Fibroblast of lung (primary cell): ENCODE data around the gene CELF2. TPM values are rescaled to one million over a fixed set of nuclear protein-coding genes. Genes with fewer than 3 reads are reported as not detected.

ENCODE experiments used
- DNase-seq, 2 donors: peaks; one replicate each; pipeline versions ENCODE4 v3.0.0 to v3.0.0-alpha.2; 2010; ENCODE audit warnings: low read depth in 2 of 2
- H2AFZ ChIP-seq: 2 replicates; pipeline ENCODE4 v1.5.1; 2012; ENCODE audit warnings: low read length, control low read depth, inconsistent platforms
- H3K27ac ChIP-seq: 2 replicates; pipeline ENCODE4 v1.5.1; 2011; ENCODE audit warnings: low read length, control low read depth; ENCODE audit not compliant: insufficient read depth
- H3K27me3 ChIP-seq: 2 replicates; pipeline ENCODE4 v1.5.1; 2011; ENCODE audit warnings: mild to moderate bottlenecking, low read length; ENCODE audit not compliant: control insufficient read depth, insufficient read depth
- H3K36me3 ChIP-seq: 2 replicates; pipeline ENCODE4 v1.5.1; 2011; ENCODE audit warnings: low read length; ENCODE audit not compliant: control insufficient read depth, insufficient read depth
- H3K4me1 ChIP-seq: 2 replicates; pipeline ENCODE4 v1.5.1; 2011; ENCODE audit warnings: low read length; ENCODE audit not compliant: control insufficient read depth, insufficient read depth; ENCODE audit errors: extremely low read depth
- H3K4me2 ChIP-seq: 2 replicates; pipeline ENCODE4 v1.5.1; 2011; ENCODE audit warnings: low read length, control low read depth; ENCODE audit not compliant: insufficient read depth; ENCODE audit errors: extremely low read depth
- H3K4me3 ChIP-seq, 4 experiments: fragments of 200-600 bp in 1 of 4; sonication (generic) in 1 of 4; replicated peaks in 1 of 4; 2 replicates each; pipeline ENCODE4 v1.5.1; 2011 to 2016; ENCODE audit warnings: low read length in 4 of 4, low read depth in 3 of 4, mild to moderate bottlenecking in 3 of 4, control low read depth in 2 of 4, inconsistent platforms in 1 of 4, mixed read lengths in 1 of 4; ENCODE audit not compliant: insufficient read depth in 1 of 4; ENCODE audit errors: control extremely low read depth in 1 of 4
- H3K79me2 ChIP-seq: 2 replicates; pipeline ENCODE4 v1.5.1; 2012; ENCODE audit warnings: mild to moderate bottlenecking, low read length, inconsistent platforms; ENCODE audit not compliant: control insufficient read depth, insufficient read depth
- H3K9ac ChIP-seq: 2 replicates; pipeline ENCODE4 v1.5.1; 2011; ENCODE audit warnings: mild to moderate bottlenecking, low read length, control low read depth; ENCODE audit not compliant: insufficient read depth
- H3K9me3 ChIP-seq: 2 replicates; pipeline ENCODE4 v1.5.1; 2012; ENCODE audit warnings: low read depth, low read length; ENCODE audit not compliant: control insufficient read depth, insufficient read depth
- H4K20me1 ChIP-seq: 2 replicates; pipeline ENCODE4 v1.5.1; 2011; ENCODE audit warnings: low read length; ENCODE audit not compliant: control insufficient read depth, insufficient read depth; ENCODE audit errors: extremely low read depth
- EZH2 ChIP-seq: IDR thresholded peaks from 2 replicates; pipeline ENCODE4 v1.5.1; 2012; ENCODE audit warnings: low read length, control low read depth, mild to moderate bottlenecking; ENCODE audit errors: missing control alignments
- polyA plus RNA-seq, 2 donors: library from polyadenylated mRNA; depleted of rRNA in 1 of 2; stranded (reverse) in 1 of 2; unstranded in 1 of 2; fragments of >200 nt; gene quantifications; 2 replicates each; pipeline ENCODE4 v1.2.1, GENCODE V29; 2011 to 2012; ENCODE audit warnings: missing spikeins in 1 of 2
- total RNA-seq: library from RNA; depleted of rRNA; stranded (reverse); fragments of >200 nt; gene quantifications from 2 replicates; pipeline ENCODE4 v1.2.1, GENCODE V29; 2014
- TF ChIP-seq, protein P1 (sequence below), 2 donors: IDR thresholded peaks in 1 of 2; conservative IDR thresholded peaks in 1 of 2; 1 replicate in 1 of 2; 2 replicates in 1 of 2; pipeline ENCODE4 v1.5.1; 2011 to 2012; ENCODE audit warnings: low read length in 2 of 2, control low read depth in 1 of 2, inconsistent platforms in 1 of 2, low read depth in 1 of 2, mild to moderate bottlenecking in 1 of 2

CELF2 gene
- total and polyA plus RNA-seq, 2 donors (not counting 1 experiment from before 2014, with no cell fraction given) = 16.9 to 25.1 TPM

DNA sequence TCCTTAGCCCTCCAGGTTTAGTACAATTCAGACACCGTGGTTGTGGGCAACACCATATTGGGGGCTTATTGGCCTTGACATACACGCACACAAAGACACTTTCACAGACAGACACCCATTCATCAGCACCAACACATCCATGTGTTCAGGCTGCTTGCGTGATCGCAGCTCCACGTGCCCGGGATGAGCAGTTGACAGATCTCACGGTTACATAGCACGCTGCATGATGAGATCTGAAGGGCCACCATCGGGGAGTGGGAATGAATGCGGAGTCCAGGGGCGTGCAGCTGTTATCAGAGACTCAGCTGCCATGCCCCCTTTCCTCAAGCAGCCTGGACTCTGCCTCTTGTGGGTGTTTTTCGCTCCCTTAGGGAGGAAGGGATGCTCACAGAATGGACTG lies 308.6 kb downstream of the CELF2 start:
- Histone ChIP-seq H3K4me3 (no peak overlapping the region), H3K9me3 (no peaks in the 10 kb centered on the region)

DNA sequence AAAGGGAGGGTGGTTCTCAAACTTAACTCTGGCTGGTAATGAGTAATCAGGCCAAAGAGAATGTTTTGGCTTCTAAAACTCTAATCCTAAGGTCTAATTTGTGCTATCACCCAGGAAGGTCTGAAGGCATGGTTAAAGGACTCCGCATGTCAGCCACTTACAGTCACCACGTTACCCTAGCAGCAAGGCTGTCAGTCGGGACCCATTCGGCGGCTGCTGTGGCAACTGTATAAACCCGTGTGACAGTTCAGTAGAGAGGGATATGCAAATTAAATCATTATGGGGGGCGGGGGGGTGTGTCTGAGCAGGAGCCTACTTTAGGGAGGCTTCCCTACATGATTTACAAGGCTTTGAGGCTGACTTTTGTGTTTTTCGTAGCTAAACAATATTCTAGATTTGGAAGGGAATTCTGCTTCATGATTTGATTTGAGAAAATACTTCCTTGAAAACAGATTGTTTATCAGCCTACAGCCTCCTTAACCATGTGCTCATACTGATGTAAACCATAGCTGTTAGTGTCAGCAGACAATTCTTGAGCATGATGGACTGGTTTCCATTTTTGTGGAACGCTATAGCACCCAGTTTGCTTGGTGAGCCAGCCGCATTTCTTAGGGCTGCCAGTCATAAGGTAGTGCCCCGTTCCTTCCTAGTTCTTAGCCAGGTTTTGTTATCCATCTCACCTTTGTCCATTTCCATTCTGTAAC lies 309.4 kb downstream of the CELF2 start:
- Histone ChIP-seq H3K27ac (no peak overlapping the region), H3K79me2 (no peaks in the 10 kb centered on the region), H3K9ac (no peak overlapping the region), H3K4me1 (peaks cover 3% of the 10 kb centered on the region), H3K4me3 (no peak overlapping the region), H3K4me2 (no peak overlapping the region), H3K27me3 (no peaks in the 10 kb centered on the region), H3K9me3 (no peaks in the 10 kb centered on the region), H4K20me1 (no peaks in the 10 kb centered on the region), H3K36me3 (no peaks in the 10 kb centered on the region), H2AFZ (no peak overlapping the region)
- DNase-seq = no peak
- no peak for TF ChIP-seq EZH2
- TF ChIP-seq, protein P1, sequence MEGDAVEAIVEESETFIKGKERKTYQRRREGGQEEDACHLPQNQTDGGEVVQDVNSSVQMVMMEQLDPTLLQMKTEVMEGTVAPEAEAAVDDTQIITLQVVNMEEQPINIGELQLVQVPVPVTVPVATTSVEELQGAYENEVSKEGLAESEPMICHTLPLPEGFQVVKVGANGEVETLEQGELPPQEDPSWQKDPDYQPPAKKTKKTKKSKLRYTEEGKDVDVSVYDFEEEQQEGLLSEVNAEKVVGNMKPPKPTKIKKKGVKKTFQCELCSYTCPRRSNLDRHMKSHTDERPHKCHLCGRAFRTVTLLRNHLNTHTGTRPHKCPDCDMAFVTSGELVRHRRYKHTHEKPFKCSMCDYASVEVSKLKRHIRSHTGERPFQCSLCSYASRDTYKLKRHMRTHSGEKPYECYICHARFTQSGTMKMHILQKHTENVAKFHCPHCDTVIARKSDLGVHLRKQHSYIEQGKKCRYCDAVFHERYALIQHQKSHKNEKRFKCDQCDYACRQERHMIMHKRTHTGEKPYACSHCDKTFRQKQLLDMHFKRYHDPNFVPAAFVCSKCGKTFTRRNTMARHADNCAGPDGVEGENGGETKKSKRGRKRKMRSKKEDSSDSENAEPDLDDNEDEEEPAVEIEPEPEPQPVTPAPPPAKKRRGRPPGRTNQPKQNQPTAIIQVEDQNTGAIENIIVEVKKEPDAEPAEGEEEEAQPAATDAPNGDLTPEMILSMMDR (conservative IDR thresholded peaks at IDR 0.05 in 1 of 2, IDR thresholded peaks at IDR 0.05 in 1 of 2; ENCODE audit: low read depth in 1 of 2, low read length in 2 of 2) = no peak

More for the DNA sequence above, 308.6 kb downstream of the CELF2 start:
- Histone ChIP-seq H3K27ac (no peak overlapping the region), H3K4me2 (no peak overlapping the region), H4K20me1 (no peaks in the 10 kb centered on the region), H2AFZ (no peak overlapping the region), H3K9ac (no peak overlapping the region), H3K4me1 (peaks cover 3% of the 10 kb centered on the region), H3K27me3 (no peaks in the 10 kb centered on the region), H3K79me2 (no peaks in the 10 kb centered on the region), H3K36me3 (no peaks in the 10 kb centered on the region)
- no peak for TF ChIP-seq EZH2
- TF ChIP-seq, protein P1 (conservative IDR thresholded peaks at IDR 0.05 in 1 of 2, IDR thresholded peaks at IDR 0.05 in 1 of 2; ENCODE audit: low read depth in 1 of 2, low read length in 2 of 2) = no peak
- no peak for DNase-seq

DNA sequence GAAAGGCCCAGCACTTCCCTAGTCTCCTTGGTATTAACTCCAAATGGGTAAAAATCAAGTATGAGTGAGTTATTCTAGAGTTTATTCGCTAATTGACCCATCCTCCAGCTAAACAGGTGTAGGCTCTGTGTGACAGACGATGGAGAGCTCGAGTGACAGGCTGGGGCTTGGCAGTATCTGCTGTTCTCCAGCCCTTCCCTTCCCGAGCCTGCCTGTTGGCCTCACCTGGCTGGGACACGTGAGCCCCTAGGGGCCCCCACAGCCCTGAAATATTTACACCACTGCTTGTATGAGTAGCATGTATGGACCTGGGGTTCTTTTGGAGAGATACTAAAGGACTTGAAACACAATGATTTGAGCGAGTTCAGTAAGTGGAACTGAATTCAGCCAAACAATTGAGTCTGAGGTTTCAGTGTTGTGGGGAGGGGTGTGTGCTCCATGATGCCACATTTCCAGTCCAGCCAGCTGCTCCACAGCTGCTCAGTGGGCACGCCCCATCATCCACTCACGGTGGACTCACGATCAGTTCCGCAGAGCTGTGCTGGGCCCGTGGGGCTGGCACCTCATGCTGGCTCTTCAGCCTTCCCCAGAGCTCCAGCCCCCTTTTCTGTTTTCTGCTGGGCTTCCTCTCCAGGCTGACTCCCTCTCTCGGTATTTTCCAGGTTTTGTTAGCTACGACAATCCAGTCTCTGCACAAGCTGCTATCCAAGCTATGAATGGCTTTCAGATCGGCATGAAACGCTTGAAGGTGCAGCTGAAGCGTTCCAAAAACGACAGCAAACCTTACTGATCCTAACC lies 310.8 kb downstream of the CELF2 start:
- peaks cover 2% of the 10 kb centered on the region for H3K36me3 ChIP-seq
- no peaks in the 10 kb centered on the region for H3K27me3 ChIP-seq
- H3K4me2 ChIP-seq = peak overlapping the region; percentile 75
- no peak overlapping the region for H2AFZ ChIP-seq
- no peaks in the 10 kb centered on the region for H3K79me2 ChIP-seq
- H3K4me1 ChIP-seq = peaks cover 3% of the 10 kb centered on the region
- no peak overlapping the region for H3K4me3 ChIP-seq
- H3K9ac ChIP-seq = no peak overlapping the region
- peak overlapping the region; percentile 16 for H3K27ac ChIP-seq
- TF ChIP-seq EZH2 = no peak
- TF ChIP-seq, protein P1 (conservative IDR thresholded peaks at IDR 0.05 in 1 of 2, IDR thresholded peaks at IDR 0.05 in 1 of 2; ENCODE audit: low read depth in 1 of 2, low read length in 2 of 2) = no peak
- H4K20me1 ChIP-seq = no peaks in the 10 kb centered on the region
- DNase-seq = no peak
- no peaks in the 10 kb centered on the region for H3K9me3 ChIP-seq
